GM12872 (cell line): ENCODE results near the gene OTX1.

Experiments
- TF ChIP-seq, protein P1 (sequence below): IDR thresholded peaks from 3 replicates; pipeline ENCODE4 v1.5.1; 2011; ENCODE audit warnings: low read depth, mild to moderate bottlenecking, low read length, moderate library complexity; ENCODE audit not compliant: insufficient read depth

The OTX1 gene

DNA sequence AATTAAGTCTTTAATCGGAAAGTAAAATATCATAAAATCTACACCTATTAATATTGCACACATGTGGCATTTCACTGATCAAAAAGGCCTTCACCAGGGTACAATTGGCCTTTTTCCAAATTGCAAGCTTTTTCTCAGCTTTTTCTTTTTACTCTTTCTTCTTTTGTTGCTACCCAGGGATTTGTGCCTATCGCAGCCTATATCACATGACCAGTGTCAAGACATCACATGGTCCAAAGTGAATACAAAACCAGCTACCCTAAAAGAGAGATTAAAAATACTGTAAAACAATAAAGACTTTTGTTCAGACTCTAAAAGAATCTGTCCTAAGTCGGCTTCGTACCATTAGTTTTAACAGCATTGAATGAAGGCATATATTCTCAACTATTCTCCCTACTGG is 15.0 kb upstream of the OTX1 start:
- TF ChIP-seq, protein P1, sequence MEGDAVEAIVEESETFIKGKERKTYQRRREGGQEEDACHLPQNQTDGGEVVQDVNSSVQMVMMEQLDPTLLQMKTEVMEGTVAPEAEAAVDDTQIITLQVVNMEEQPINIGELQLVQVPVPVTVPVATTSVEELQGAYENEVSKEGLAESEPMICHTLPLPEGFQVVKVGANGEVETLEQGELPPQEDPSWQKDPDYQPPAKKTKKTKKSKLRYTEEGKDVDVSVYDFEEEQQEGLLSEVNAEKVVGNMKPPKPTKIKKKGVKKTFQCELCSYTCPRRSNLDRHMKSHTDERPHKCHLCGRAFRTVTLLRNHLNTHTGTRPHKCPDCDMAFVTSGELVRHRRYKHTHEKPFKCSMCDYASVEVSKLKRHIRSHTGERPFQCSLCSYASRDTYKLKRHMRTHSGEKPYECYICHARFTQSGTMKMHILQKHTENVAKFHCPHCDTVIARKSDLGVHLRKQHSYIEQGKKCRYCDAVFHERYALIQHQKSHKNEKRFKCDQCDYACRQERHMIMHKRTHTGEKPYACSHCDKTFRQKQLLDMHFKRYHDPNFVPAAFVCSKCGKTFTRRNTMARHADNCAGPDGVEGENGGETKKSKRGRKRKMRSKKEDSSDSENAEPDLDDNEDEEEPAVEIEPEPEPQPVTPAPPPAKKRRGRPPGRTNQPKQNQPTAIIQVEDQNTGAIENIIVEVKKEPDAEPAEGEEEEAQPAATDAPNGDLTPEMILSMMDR: no peak

DNA sequence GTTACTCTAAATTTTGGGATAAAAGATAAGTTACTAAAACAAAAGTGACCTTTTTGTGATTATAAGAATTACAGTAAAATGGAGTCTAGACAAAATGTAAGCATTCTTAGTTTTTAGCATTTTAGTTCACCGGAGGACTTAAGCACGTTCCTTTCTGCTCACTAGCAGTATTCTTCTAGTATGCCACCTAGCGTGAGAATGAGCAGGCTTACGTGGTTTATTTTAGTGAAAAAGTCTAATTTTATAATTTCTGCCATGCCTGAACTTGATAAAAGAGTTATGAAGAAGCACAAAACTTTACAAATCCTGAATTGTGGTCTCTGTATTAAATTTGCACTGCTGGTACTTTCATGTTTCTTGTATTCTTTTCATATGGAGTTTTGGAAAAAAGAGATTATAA is 12.6 kb upstream of the OTX1 start:
- TF ChIP-seq, protein P1: no peak

DNA sequence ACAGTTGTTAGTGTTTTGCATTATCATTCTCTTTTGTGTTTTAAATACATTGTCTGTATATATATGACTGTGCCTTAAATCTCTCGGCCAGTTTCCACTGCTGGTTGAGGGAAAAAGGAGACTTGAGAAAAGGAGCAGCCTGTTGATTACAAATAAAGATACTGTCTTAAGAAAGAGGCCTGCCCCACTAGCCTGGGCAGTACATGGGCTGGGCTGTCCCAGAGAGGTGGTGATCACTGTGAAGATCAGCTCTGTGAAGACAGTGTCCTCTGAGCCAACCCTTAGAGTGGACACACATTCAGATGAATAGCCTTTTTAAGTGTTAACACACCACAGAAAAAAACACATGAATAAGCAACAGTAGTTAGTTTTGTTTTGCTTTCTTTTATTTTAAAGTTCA is 10.0 kb upstream of the OTX1 start:
- TF ChIP-seq, protein P1: no peak

DNA sequence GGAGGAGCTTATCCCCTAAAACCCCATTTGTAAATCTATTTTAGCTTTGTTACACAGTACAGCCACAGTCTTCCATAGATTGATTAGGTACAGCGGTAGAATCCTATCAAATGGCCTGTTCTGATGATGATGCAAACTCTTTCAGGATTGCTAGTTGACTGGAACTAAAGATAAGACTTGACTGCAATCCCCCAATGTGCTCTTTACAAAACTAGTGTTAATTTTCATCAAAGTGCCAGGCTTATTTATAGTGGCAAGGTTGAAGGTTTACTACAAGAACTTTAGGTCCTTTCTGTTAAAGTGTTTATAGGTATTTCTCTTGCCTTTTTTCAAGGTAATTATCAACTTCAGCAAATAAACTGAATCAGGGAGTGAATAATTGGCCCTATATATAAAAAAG is 9.0 kb upstream of the OTX1 start:
- TF ChIP-seq, protein P1: no peak

DNA sequence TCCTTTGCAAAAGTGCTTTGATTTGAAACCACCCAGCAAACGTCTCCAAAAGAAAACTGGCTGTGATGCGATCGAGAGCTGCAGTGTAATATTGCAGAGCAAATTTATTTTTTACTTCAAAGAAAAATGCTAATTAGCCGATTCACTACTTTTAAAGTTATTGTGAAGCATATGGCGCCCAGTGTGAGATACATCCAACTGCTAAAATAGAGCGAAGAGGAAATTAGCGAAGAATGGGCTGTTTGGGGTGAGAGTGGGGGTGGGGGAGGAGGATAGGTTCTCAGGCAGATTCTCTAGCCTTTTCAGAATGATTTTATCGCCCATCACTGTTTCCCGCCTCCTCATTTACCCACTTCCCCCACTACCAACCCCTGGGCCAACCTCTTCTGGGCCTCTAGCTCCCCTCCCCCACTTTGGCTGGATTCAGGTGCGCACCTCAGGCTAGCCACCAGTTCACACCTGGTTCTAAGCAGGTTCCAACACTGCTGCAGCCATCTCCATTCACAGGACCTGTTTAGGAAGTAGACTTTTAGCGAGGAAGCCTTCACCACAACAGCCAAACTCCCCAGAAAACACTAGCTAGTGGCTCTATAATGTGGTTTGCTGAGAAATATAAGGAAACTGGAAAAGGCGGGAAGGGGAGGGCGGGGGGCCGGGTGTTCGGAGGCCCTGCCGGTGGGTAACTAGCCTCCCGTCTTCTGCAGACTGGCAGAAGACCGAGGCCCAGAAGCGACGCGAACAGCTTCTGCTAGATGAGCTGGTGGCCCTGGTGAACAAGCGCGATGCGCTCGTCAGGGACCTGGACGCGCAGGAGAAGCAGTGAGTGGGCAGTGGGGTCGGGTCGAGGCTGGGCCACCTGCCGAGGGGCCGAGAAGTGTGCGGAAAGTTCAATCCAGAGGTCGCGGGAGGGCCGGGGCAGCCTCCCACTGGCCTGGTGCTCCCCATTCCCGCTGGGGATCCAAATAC is 6.0 kb upstream of the OTX1 start:
- TF ChIP-seq, protein P1: no peak

DNA sequence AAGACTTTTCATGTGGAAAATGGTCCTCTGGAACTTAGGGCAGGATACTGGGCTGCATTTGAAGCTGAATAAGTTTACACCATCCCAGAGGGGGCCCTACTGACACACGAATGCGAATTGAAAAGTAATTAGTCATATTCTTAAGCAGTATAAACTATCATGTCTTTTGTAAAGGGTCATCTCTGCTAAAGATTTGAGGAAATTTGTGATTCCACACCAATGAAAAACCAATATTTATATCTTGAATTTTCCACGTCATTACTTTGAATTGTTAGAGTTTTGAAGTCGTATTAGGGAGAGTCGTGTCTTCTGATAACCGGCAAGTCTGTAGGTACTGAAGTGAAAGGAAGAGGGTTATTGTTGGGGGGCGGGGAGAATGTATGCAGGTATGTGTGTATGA is 4.1 kb upstream of the OTX1 start:
- TF ChIP-seq, protein P1: no peak

DNA sequence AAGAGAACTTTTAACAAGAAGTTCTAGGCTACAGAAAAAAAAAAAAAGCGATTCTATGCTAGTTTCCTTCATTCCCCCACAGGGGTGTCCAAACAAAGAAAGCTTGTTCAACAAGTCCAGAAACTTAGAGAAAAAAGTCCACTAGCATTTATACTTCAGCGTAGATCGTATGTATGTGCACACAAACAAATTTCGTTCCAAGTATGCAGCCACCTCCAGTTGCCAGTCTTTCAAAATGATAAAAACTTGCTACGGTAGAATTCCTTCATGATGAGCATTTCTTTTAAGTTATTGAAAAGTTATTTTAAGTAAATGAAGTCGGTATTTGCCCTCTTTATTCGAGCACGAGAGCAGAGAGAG is 3.7 kb upstream of the OTX1 start:
- TF ChIP-seq, protein P1: no peak
